ENCODE measurements around the gene ACOX3.
"Not testable (repeated sequence)": the region's sequence is repeated elsewhere in the genome, so short reads cannot be mapped to it uniquely, and the experiment has no call there.

Gene ACOX3

GRCh38 chr4:8428288-8429097 is 12.0 kb downstream of the ACOX3 start:
- peak; percentile 80 to 97 for DNase-seq

GRCh38 chr4:8427761-8428287 is 12.7 kb downstream of the ACOX3 start:
- peak; percentile 56 to 58 for DNase-seq

GRCh38 chr4:8427262-8427661 is 13.3 kb downstream of the ACOX3 start:
- DNase-seq = no peak

GRCh38 chr4:8422786-8423185 is 17.7 kb downstream of the ACOX3 start:
- DNase-seq = no peak

GRCh38 chr4:8422327-8422726 is 18.2 kb downstream of the ACOX3 start:
- DNase-seq = no peak

- DNase-seq = not testable (repeated sequence)
Observed at GRCh38 chr4:8420151-8420550, 20.4 kb downstream of the ACOX3 start.

- peak; percentile 90 to 96 for DNase-seq
Observed at GRCh38 chr4:8419222-8420041, 21.1 kb downstream of the ACOX3 start.

- DNase-seq = peak in 1 of 2 donors; percentile 32
Observed at GRCh38 chr4:8417071-8417614, 23.4 kb downstream of the ACOX3 start.

- DNase-seq = no peak
Observed at GRCh38 chr4:8414377-8414776, 26.1 kb downstream of the ACOX3 start.

- no peak for DNase-seq
Observed at GRCh38 chr4:8412288-8412687, 28.2 kb downstream of the ACOX3 start.

- DNase-seq = no peak
Observed at GRCh38 chr4:8411351-8412180, 29.0 kb downstream of the ACOX3 start.

- peak; percentile 25 to 43 for DNase-seq
Observed at GRCh38 chr4:8410641-8411271, 29.8 kb downstream of the ACOX3 start.

- no peak for DNase-seq
Observed at GRCh38 chr4:8410066-8410625, 30.4 kb downstream of the ACOX3 start.

- DNase-seq = peak in 1 of 2 donors; percentile 13
Observed at GRCh38 chr4:8409264-8410065, 31.1 kb downstream of the ACOX3 start.

- no peak for DNase-seq
Observed at GRCh38 chr4:8407756-8408155, 32.8 kb downstream of the ACOX3 start.

- DNase-seq = no peak
Observed at GRCh38 chr4:8407316-8407715, 33.2 kb downstream of the ACOX3 start.

GRCh38 chr4:8406887-8407286 is 33.6 kb downstream of the ACOX3 start:
- not testable (repeated sequence) for DNase-seq

- no peak for DNase-seq
Observed at GRCh38 chr4:8405516-8405875, 35.0 kb downstream of the ACOX3 start.

- no peak for DNase-seq
Observed at GRCh38 chr4:8404791-8405515, 35.6 kb downstream of the ACOX3 start.

GRCh38 chr4:8403976-8404375 is 36.5 kb downstream of the ACOX3 start:
- DNase-seq = no peak

Measured in inflammatory macrophage treated with lipopolysaccharide for 1 hour (primary cell).